H1 (cell line): ENCODE data around the gene CDK19. TPM values are rescaled to one million over a fixed set of nuclear protein-coding genes. Genes with fewer than 3 reads are reported as not detected.

ENCODE experiments used
- CTCF ChIA-PET: fragments of 300-600 bp; sonication (Branson Sonifier 250); formaldehyde crosslinking; loops from one replicate; lab custom pipeline; 2021; ENCODE audit not compliant: partially characterized antibody; lab: Charles Lee
- POLR2A ChIA-PET: fragments of 300-600 bp; sonication (Branson Sonifier 250); formaldehyde crosslinking; loops from one replicate; lab custom pipeline; 2021; ENCODE audit warnings: inconsistent platforms; ENCODE audit not compliant: partially characterized antibody; lab: Charles Lee
- DNase-seq, 2 experiments: peaks; one replicate each; pipeline versions ENCODE4 v3.0.0 to v3.0.0-alpha.2; 2010 to 2022; ENCODE audit warnings: low spot score in 2 of 2, low read depth in 1 of 2, mixed read lengths in 1 of 2
- FAIRE-seq: peaks from 2 replicates; lab custom pipeline; 2011; peaks lifted over from hg19 to GRCh38; lab: Jason Lieb, UNC
- H2AFZ ChIP-seq: 2 replicates; pipeline ENCODE4 v1.8.1; 2012; ENCODE audit warnings: low read length, inconsistent platforms
- H2AK5ac ChIP-seq: 2 replicates; pipeline ENCODE4 v1.6.1; 2013; ENCODE audit warnings: low read depth, low read length
- H2BK120ac ChIP-seq: replicated peaks from 2 replicates; pipeline ENCODE3; 2013; ENCODE audit warnings: low read depth, low read length, inconsistent platforms
- H2BK12ac ChIP-seq: 2 replicates; pipeline ENCODE4 v1.6.1; 2013; ENCODE audit warnings: low read depth, low read length
- H2BK15ac ChIP-seq: 2 replicates; pipeline ENCODE4 v1.6.1; 2013; ENCODE audit warnings: low read length
- H2BK20ac ChIP-seq: 2 replicates; pipeline ENCODE4 v1.6.1; 2013; ENCODE audit warnings: low read length
- H2BK5ac ChIP-seq: 2 replicates; pipeline ENCODE4 v1.6.1; 2013; ENCODE audit warnings: low read depth, low read length
- H3K14ac ChIP-seq: 2 replicates; pipeline ENCODE4 v1.6.1; 2013; ENCODE audit warnings: inconsistent platforms; ENCODE audit not compliant: insufficient read length
- H3K18ac ChIP-seq: 2 replicates; pipeline ENCODE4 v1.6.1; 2013; ENCODE audit warnings: low read length; ENCODE audit errors: extremely low read depth
- H3K23ac ChIP-seq: 2 replicates; pipeline ENCODE4 v1.6.1; 2013; ENCODE audit warnings: inconsistent platforms; ENCODE audit not compliant: insufficient read length
- H3K23me2 ChIP-seq: 2 replicates; pipeline ENCODE4 v1.6.1; 2013; ENCODE audit warnings: low read depth, low read length
- H3K27ac ChIP-seq: 2 replicates; pipeline ENCODE4 v1.6.1; 2011; ENCODE audit warnings: low read depth, low read length, inconsistent platforms
- H3K27me3 ChIP-seq, 4 experiments: replicated peaks in 1 of 4; 1 replicate in 1 of 4; 2 replicates in 3 of 4; pipeline versions ENCODE4 v1.6.1 to v1.8.1; 2011 to 2013; ENCODE audit warnings: low read length in 3 of 4, mild to moderate bottlenecking in 3 of 4, inconsistent platforms in 2 of 4, mixed read lengths in 2 of 4, moderate library complexity in 1 of 4; ENCODE audit not compliant: control insufficient read depth in 3 of 4, insufficient read depth in 3 of 4; ENCODE audit errors: extremely low read depth in 1 of 4
- H3K36me3 ChIP-seq, 4 experiments: 2 replicates each; pipeline versions ENCODE4 v1.6.1 to v1.8.1; 2011 to 2013; ENCODE audit warnings: mild to moderate bottlenecking in 4 of 4, low read length in 3 of 4, moderate library complexity in 2 of 4, control low read depth in 1 of 4, inconsistent platforms in 1 of 4; ENCODE audit not compliant: insufficient read depth in 4 of 4, control insufficient read depth in 2 of 4
- H3K4ac ChIP-seq: replicated peaks from 2 replicates; pipeline ENCODE3; 2013; ENCODE audit warnings: low read length, low read depth, mixed read lengths, inconsistent platforms; ENCODE audit not compliant: insufficient read length
- H3K4me1 ChIP-seq, 4 experiments: replicated peaks in 1 of 4; 1 replicate in 1 of 4; 2 replicates in 3 of 4; pipeline versions ENCODE4 v1.6.1 to v1.8.1; 2011 to 2013; ENCODE audit warnings: low read length in 3 of 4, inconsistent platforms in 2 of 4, mixed read lengths in 1 of 4; ENCODE audit not compliant: insufficient read depth in 4 of 4, control insufficient read depth in 3 of 4
- H3K4me2 ChIP-seq, 2 experiments: 2 replicates each; pipeline versions ENCODE4 v1.6.1 to v1.8.1; 2011 to 2013; ENCODE audit warnings: low read depth in 2 of 2, low read length in 2 of 2, control low read depth in 1 of 2, inconsistent platforms in 1 of 2, mild to moderate bottlenecking in 1 of 2; ENCODE audit not compliant: insufficient read depth in 1 of 2
- H3K4me3 ChIP-seq, 4 experiments: fragments of 200-600, 300-600 bp in 1 of 4; sonication (generic), shearing (Covaris generic), sonication (Bioruptor Twin) in 1 of 4; 2 replicates each; pipeline versions ENCODE4 v1.5.1 to v1.8.1; 2011 to 2016; ENCODE audit warnings: low read length in 4 of 4, low read depth in 3 of 4, control low read depth in 2 of 4, inconsistent platforms in 2 of 4, mild to moderate bottlenecking in 2 of 4, mixed read lengths in 1 of 4, moderate library complexity in 1 of 4; ENCODE audit not compliant: insufficient read depth in 2 of 4; ENCODE audit errors: extremely low read depth in 1 of 4
- H3K56ac ChIP-seq: replicated peaks from 2 replicates; pipeline ENCODE3; 2013; ENCODE audit warnings: low read depth, mild to moderate bottlenecking, mixed read lengths, low read length, inconsistent platforms; ENCODE audit not compliant: insufficient read length
- H3K79me1 ChIP-seq: 2 replicates; pipeline ENCODE4 v1.6.1; 2013; ENCODE audit warnings: low read depth, low read length, control low read depth
- H3K79me2 ChIP-seq, 2 experiments: 2 replicates each; pipeline versions ENCODE4 v1.6.1 to v1.8.1; 2012 to 2013; ENCODE audit warnings: low read length in 2 of 2, mild to moderate bottlenecking in 2 of 2, inconsistent platforms in 1 of 2; ENCODE audit not compliant: insufficient read depth in 2 of 2, control insufficient read depth in 1 of 2
- H3K9ac ChIP-seq, 4 experiments: replicated peaks in 1 of 4; 1 replicate in 1 of 4; 2 replicates in 3 of 4; pipeline versions ENCODE4 v1.6.1 to v1.8.1; 2011 to 2013; ENCODE audit warnings: low read depth in 3 of 4, low read length in 3 of 4, control low read depth in 2 of 4, mild to moderate bottlenecking in 2 of 4, moderate library complexity in 2 of 4, inconsistent platforms in 1 of 4; ENCODE audit errors: extremely low read depth in 1 of 4
- H3K9me3 ChIP-seq, 2 experiments: 2 replicates each; pipeline versions ENCODE4 v1.6.1 to v1.8.1; 2012 to 2013; ENCODE audit warnings: mild to moderate bottlenecking in 2 of 2, moderate library complexity in 2 of 2, control low read depth in 1 of 2, inconsistent platforms in 1 of 2, low read depth in 1 of 2, low read length in 1 of 2, mixed read lengths in 1 of 2; ENCODE audit not compliant: insufficient read depth in 2 of 2
- H4K20me1 ChIP-seq, 2 experiments: replicated peaks in 1 of 2; 2 replicates each; pipeline versions ENCODE3 to v1.8.1; 2011 to 2013; ENCODE audit warnings: inconsistent platforms in 2 of 2, low read length in 2 of 2, mild to moderate bottlenecking in 1 of 2; ENCODE audit not compliant: insufficient read depth in 2 of 2, control insufficient read depth in 1 of 2
- H4K5ac ChIP-seq: 2 replicates; pipeline ENCODE4 v1.6.1; 2013; ENCODE audit warnings: low read length, low read depth, mixed read lengths, inconsistent platforms; ENCODE audit not compliant: insufficient read length
- H4K8ac ChIP-seq: 2 replicates; pipeline ENCODE4 v1.8.0; 2013; ENCODE audit warnings: mild to moderate bottlenecking, moderate library complexity, low read length, inconsistent platforms; ENCODE audit not compliant: insufficient read depth; ENCODE audit errors: extremely low read depth
- H4K91ac ChIP-seq: replicated peaks from 2 replicates; pipeline ENCODE3; 2013; ENCODE audit warnings: low read length, mixed read lengths, inconsistent platforms; ENCODE audit not compliant: insufficient read length
- BACH1 ChIP-seq: IDR thresholded peaks from 2 replicates; pipeline ENCODE4 v1.6.1; 2012; ENCODE audit warnings: low read length, improper control_type of control experiment
- CREB1 ChIP-seq: IDR thresholded peaks from 2 replicates; pipeline ENCODE4 v1.6.1; 2012; ENCODE audit warnings: inconsistent platforms
- EZH2 ChIP-seq: fragments of 200-600 bp; sonication (generic); IDR thresholded peaks from 2 replicates; pipeline ENCODE4 v1.7.1; 2012; ENCODE audit warnings: low read depth, mild to moderate bottlenecking, moderate library complexity, low read length, inconsistent platforms; ENCODE audit not compliant: severe bottlenecking
- GABPA ChIP-seq: IDR thresholded peaks from 2 replicates; pipeline ENCODE4 v1.6.1; 2011; ENCODE audit warnings: mild to moderate bottlenecking, low read length, moderate library complexity, borderline replicate concordance; ENCODE audit not compliant: insufficient read depth
- HDAC6 ChIP-seq: IDR thresholded peaks from one replicate; pipeline ENCODE4 v1.7.1; 2012; ENCODE audit warnings: low read depth, mild to moderate bottlenecking, inconsistent platforms, low read length, moderate library complexity
- JUN ChIP-seq: IDR thresholded peaks from 2 replicates; pipeline ENCODE4 v1.6.1; 2011; ENCODE audit warnings: low read depth, mild to moderate bottlenecking, improper control_type of control experiment, low read length
- KDM1A ChIP-seq: fragments of 200-600, 300-600 bp; sonication (generic); IDR thresholded peaks from 2 replicates; pipeline ENCODE4 v1.7.1; 2016; ENCODE audit warnings: mild to moderate bottlenecking, low read length, borderline replicate concordance
- KDM5A ChIP-seq: fragments of 200-600 bp; IDR thresholded peaks from 2 replicates; pipeline ENCODE4 v1.7.1; 2012; ENCODE audit warnings: mild to moderate bottlenecking, low read length, inconsistent platforms, mixed read lengths
- MAFK ChIP-seq: IDR thresholded peaks from 2 replicates; pipeline ENCODE4 v1.6.1; 2012; ENCODE audit warnings: low read depth, mild to moderate bottlenecking, improper control_type of control experiment, low read length
- RXRA ChIP-seq: IDR thresholded peaks from 2 replicates; pipeline ENCODE4 v1.6.1; 2011; ENCODE audit warnings: low read depth, mild to moderate bottlenecking, low read length, moderate library complexity; ENCODE audit not compliant: insufficient read depth
- SIX5 ChIP-seq: IDR thresholded peaks from 2 replicates; pipeline ENCODE4 v1.6.1; 2011; ENCODE audit warnings: mild to moderate bottlenecking, low read depth, low read length
- SP1 ChIP-seq: IDR thresholded peaks from 2 replicates; pipeline ENCODE4 v1.6.1; 2011; ENCODE audit warnings: low read depth, low read length
- TBP ChIP-seq: IDR thresholded peaks from 2 replicates; pipeline ENCODE4 v1.6.1; 2011; ENCODE audit warnings: low read depth, low read length, improper control_type of control experiment
- YY1 ChIP-seq: IDR thresholded peaks from 2 replicates; pipeline ENCODE4 v1.6.1; 2011; ENCODE audit warnings: low read depth, mild to moderate bottlenecking, low read length
- ZNF274 ChIP-seq: IDR thresholded peaks from 2 replicates; pipeline ENCODE4 v1.7.0; 2012; ENCODE audit warnings: low read length, borderline replicate concordance; ENCODE audit errors: extremely low read depth
- WGBS, 2 experiments: shearing (Covaris generic) in 1 of 2; methylation state at CpG; one replicate each; pipeline versions ENCODE4 v1.1.6 to v1.1.7; 2013 to 2015; ENCODE audit warnings: low lambda C conversion rate in 2 of 2, mixed read lengths in 2 of 2, inconsistent platforms in 1 of 2, low coverage in 1 of 2, missing lambda C conversion rate in 1 of 2; ENCODE audit not compliant: insufficient replicate concordance in 2 of 2, insufficient coverage in 1 of 2, insufficient read length in 1 of 2; ENCODE audit errors: extremely low coverage in 1 of 2, missing lambda C conversion rate in 1 of 2; 5-methylcytosine and 5-hydroxymethylcytosine counted together
- polyA plus RNA-seq, 7 experiments: library from polyadenylated mRNA; depleted of rRNA in 3 of 7; stranded (reverse) in 5 of 7; unstranded in 2 of 7; fragments of >200 nt in 5 of 7; fragments of 200-250 nt in 2 of 7; gene quantifications; 1 replicate in 5 of 7; 2 replicates in 1 of 7; 4 replicates in 1 of 7; pipeline versions ENCODE4 v1.2.1 to v1.2.3, GENCODE V29; 2011 to 2013; ENCODE audit warnings: missing spikeins in 2 of 7, mixed read lengths in 2 of 7
- total RNA-seq: library from RNA; stranded (reverse); fragmentation: NEBNext Ultra II Directional; extraction: Animal tissue kit (Norgen Biotek cat#: 25700); gene quantifications from 2 replicates; pipeline ENCODE4 v1.2.1, GENCODE V29; 2021

CDK19 gene
- total and polyA plus RNA-seq, 2 of the 8 experiments (the other 6 are each of a cell fraction or from before 2014, with no cell fraction given): 4.9 to 12.6 TPM

DNA sequence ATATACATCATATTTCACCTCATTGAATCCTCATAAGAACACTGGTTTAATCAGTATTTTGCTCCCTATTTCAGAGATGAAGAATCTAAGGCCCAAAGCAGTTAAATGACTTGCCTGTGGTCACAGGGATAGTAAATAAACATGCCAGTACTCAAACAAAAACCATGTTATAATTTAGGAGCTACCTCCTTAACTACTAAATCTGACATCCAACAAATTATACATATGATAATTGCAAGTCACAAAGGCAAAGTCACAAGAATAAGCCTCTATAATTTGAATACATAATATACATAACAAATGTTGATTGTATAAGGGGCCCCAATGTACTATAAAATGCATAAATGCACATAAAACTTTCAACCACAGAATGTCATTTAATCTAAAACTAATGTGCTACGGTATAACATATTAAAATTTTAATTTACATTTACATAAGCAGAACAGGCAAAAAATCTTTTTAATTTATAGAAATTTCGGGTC, 181.5 kb downstream of the CDK19 start:
- CTCF ChIA-PET: interaction anchor here (0.7 to 1.0 kb wide), 3 partner anchors 13 to 129 kb away, joined by 3 to 6 read pairs (median 4); no protein-coding TSS in a partner anchor
- no peak overlapping the region for H2BK20ac ChIP-seq
- 90% methylated on average over 2 of the region's 2 CpGs; no CpG with 5 or more reads in 1 of the 2 experiments for WGBS, 2 experiments
- no peak overlapping the region for H3K23ac ChIP-seq
- no peak overlapping the region for H2AK5ac ChIP-seq
- no peaks in the 10 kb centered on the region for H3K79me1 ChIP-seq
- H2BK5ac ChIP-seq: no peak overlapping the region
- H2BK12ac ChIP-seq: no peak overlapping the region
- H3K4me3 ChIP-seq: no peak overlapping the region
- H3K9ac ChIP-seq: no peak overlapping the region
- no peak overlapping the region for H2AFZ ChIP-seq
- no peak overlapping the region for H4K5ac ChIP-seq
- H3K79me2 ChIP-seq: no peaks in the 10 kb centered on the region
- H3K14ac ChIP-seq: no peak overlapping the region
- H3K4ac ChIP-seq: no peak overlapping the region
- no peak overlapping the region for H2BK120ac ChIP-seq
- H3K4me2 ChIP-seq: no peak overlapping the region
- no peak overlapping the region for H4K91ac ChIP-seq
- H3K27me3 ChIP-seq: no peaks in the 10 kb centered on the region
- H3K36me3 ChIP-seq: peaks cover 0 to 2% (median 0%) of the 10 kb centered on the region in 4 experiments; a peak in 1 of 8 replicates
- no peaks in the 10 kb centered on the region; a peak in 1 of 7 replicates for H3K4me1 ChIP-seq
- POLR2A ChIA-PET: no interaction called here
- DNase-seq: no peak
- no peaks in the 10 kb centered on the region for H3K23me2 ChIP-seq
- no peak overlapping the region for H3K56ac ChIP-seq
- H3K18ac ChIP-seq: no peak overlapping the region
- H3K27ac ChIP-seq: no peak overlapping the region
- no peak overlapping the region for H4K8ac ChIP-seq
- H3K9me3 ChIP-seq: no peaks in the 10 kb centered on the region
- H2BK15ac ChIP-seq: no peak overlapping the region
- no peaks in the 10 kb centered on the region for H4K20me1 ChIP-seq
- FAIRE-seq: no peak
- TF ChIP-seq ZNF274 (no peak), MAFK (no peak), GABPA (no peak), RXRA (no peak), HDAC6 (no peak), CREB1 (no peak), KDM1A (no peak), YY1 (no peak), KDM5A (no peak), BACH1 (no peak), SP1 (no peak), EZH2 (no peak), JUN (no peak), SIX5 (no peak), TBP (no peak)
